Heart left ventricle (tissue), 16 donors: ENCODE measurements around the gene WNT6. TPM values are rescaled to one million over a fixed set of nuclear protein-coding genes. Genes with fewer than 3 reads are reported as not detected.

Experiments
- ATAC-seq, 4 donors: fragments of 200-7000 bp; cut with Tn5 transposase; one replicate each; pipeline ENCODE4 v1.9.1; 2020 to 2022; ENCODE audit warnings: moderate library complexity in 4 of 4, mild to moderate bottlenecking in 3 of 4, moderate number of reproducible peaks in 1 of 4
- DNase-seq, 5 donors: peaks; one replicate each; pipeline ENCODE4 v3.0.0-alpha.2; 2020
- H3K27ac ChIP-seq, 12 donors: fragments of 200-600 bp; sonication (generic) in 4 of 12; one replicate each; pipeline versions ENCODE4 v1.5.0 to v1.8.0; 2016 to 2022; ENCODE audit warnings: mild to moderate bottlenecking in 2 of 12
- H3K27me3 ChIP-seq, 9 donors: fragments of 200-600 bp; sonication (generic) in 2 of 9; one replicate each; pipeline versions ENCODE4 v1.5.1 to v1.8.0; 2016 to 2022; ENCODE audit warnings: mild to moderate bottlenecking in 3 of 9
- H3K36me3 ChIP-seq, 9 donors: fragments of 200-600 bp; sonication (generic) in 2 of 9; one replicate each; pipeline versions ENCODE4 v1.5.0 to v1.8.0; 2018 to 2022; ENCODE audit warnings: mild to moderate bottlenecking in 2 of 9
- H3K4me1 ChIP-seq, 12 donors: fragments of 200-600 bp; sonication (generic) in 4 of 12; one replicate each; pipeline versions ENCODE4 v1.5.0 to v1.8.0; 2016 to 2022; ENCODE audit warnings: mild to moderate bottlenecking in 3 of 12
- H3K4me3 ChIP-seq, 12 donors: fragments of 200-600 bp; sonication (generic) in 4 of 12; one replicate each; pipeline versions ENCODE4 v1.5.0 to v1.8.0; 2017 to 2022; ENCODE audit warnings: mild to moderate bottlenecking in 9 of 12, moderate library complexity in 4 of 12
- H3K9me3 ChIP-seq, 12 donors: fragments of 200-600 bp; sonication (generic) in 4 of 12; one replicate each; pipeline versions ENCODE4 v1.5.0 to v1.8.0; 2016 to 2022; ENCODE audit warnings: mild to moderate bottlenecking in 1 of 12
- POLR2A ChIP-seq, 2 donors: fragments of 450-650 bp; IDR thresholded peaks; one replicate each; pipeline ENCODE4 v1.6.1; 2017; ENCODE audit warnings: antibody characterized with exemption in 2 of 2, mild to moderate bottlenecking in 2 of 2, moderate library complexity in 2 of 2
- WGBS, 4 donors: extraction: QIAGEN DNeasy Blood & Tissue Kit in 2 of 4; methylation state at CpG; one replicate each; pipeline versions ENCODE4 v1.1.5 to v1.1.7; 2013 to 2018; 5-methylcytosine and 5-hydroxymethylcytosine counted together
- intact Hi-C, 10 donors: fragments of 100-400 bp; cut with DNase I; formaldehyde crosslinking; loops; one replicate each; pipeline versions ENCODE4 v1.11.1 to v1.14.2; 2022
- polyA plus RNA-seq, 2 donors: library from polyadenylated mRNA; stranded (reverse); fragments of 200-250 nt; gene quantifications; one replicate each; pipeline ENCODE4 v1.2.3, GENCODE V29; 2013
- total RNA-seq, 9 donors: library from RNA; depleted of rRNA in 2 of 9; stranded (reverse); fragments of >200 nt in 2 of 9; fragmentation: NEBNext Ultra II Directional in 3 of 9; extraction: Animal tissue kit (Norgen Biotek cat#: 25700) in 3 of 9; gene quantifications; one replicate each; pipeline versions ENCODE4 v1.1.0 to v1.2.4, GENCODE V29; 2016 to 2023
- TF ChIP-seq, protein P1 (sequence below), 12 donors: fragments of 200-600 bp; sonication (generic) in 4 of 12; IDR thresholded peaks; one replicate each; pipeline versions ENCODE4 v1.5.0 to v1.8.0; 2018 to 2022; ENCODE audit warnings: antibody characterized with exemption in 12 of 12, mild to moderate bottlenecking in 5 of 12
- donor health status: ischemic (EF 13 %, LVEDD 7.1; RV severe dilation, severe dysfunction).
- donor health status: healthy with polysubstance abuse.
- donor health status: DM: no; HTN: yes; CAD: no.
- donor health status: DM: no; HTN: no; CAD: no.
- donor health status: ischemic (EF 25% LVEDD 6.9; RV normal size, moderate dysfunction).
- donor health status: ischemic (EF 25% LVEDD 5.7; RV mildly dilated, moderate dysfunction).
- donor health status: healthy.
- donor health status: DM: yes; HTN: yes; CAD: no.
- donor health status: ischemic (EF 35%, LVEDD 5.7; RV mildly dilated, moderate dysfunction).
- donor health status: nonischemic (EF 11% LVEDD 7.7; RV severe dilation, severe dysfunction).
- donor health status: DM: yes; HTN: yes; CAD: no.
- donor health status: PGD.
- donor health status: ischemic (EF 29% LVEDD 5.4; RV normal size, mild dysfunction).
- donor health status: nonischemic (EF 23%, LVEDD 6.1; RV moderate dilation, normal function).

WNT6 gene
- total and polyA plus RNA-seq, 11 donors = 0.34 to 13.1 (median 1.00) TPM

DNA sequence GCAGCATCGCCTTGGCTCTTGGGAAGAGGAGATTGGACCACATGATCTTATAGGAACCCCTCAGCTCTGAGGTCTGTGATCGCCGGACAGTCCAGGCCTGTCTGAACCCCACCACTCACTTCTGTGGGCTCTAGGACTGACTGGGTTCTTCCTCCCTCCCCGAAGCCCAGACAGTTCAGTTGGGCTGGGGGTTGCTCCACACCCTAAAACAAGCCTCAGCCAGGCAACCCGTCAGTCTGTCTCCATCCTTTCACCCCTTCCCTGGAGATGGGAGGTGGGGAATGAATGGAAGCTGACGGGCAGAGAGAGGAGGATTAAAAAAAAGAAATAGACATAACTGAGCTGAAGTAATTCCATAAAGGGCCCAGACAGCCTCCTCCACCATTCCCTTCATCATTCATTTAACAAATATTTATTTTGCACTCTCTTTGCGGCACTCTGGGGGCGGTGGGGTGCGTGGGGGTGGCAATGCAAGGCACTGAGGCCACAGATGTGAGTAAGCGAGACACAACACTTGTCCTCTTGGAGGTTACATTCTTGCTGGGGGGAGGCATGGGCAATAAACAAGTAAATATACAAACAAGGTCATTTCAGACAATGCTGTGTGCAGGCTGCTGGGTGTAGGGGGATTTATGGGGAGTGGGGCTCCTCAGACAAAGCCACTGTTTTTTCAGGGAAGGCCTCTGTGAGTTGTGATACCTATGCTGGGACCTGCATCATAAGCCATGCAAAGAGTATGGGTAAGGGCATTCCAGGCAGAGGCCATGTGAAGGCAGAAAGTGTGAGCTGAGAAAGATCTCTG, 33.9 kb downstream of the WNT6 start:
- H3K4me1 ChIP-seq = peaks cover 0 to 40% (median 19%) of the 10 kb centered on the region in 12 donors
- H3K4me3 ChIP-seq = peak overlapping the region in 9 of 12 donors; percentile 22 to 53 (median 36)
- H3K36me3 ChIP-seq = no peaks in the 10 kb centered on the region
- peak overlapping the region in 1 of 12 donors; percentile 58 for H3K27ac ChIP-seq
- H3K9me3 ChIP-seq = no peaks in the 10 kb centered on the region
- H3K27me3 ChIP-seq = peaks cover 41 to 68% (median 59%) of the 10 kb centered on the region in 9 donors
- intact Hi-C loops = no loop called here
- ATAC-seq (no peak), DNase-seq (no peak)
- 32 to 47% (median 34%) methylated on average over 7 to 10 of the region's 10 CpGs for WGBS, 4 donors
- TF ChIP-seq POLR2A (IDR thresholded peaks at IDR 0.05) = no peak
- TF ChIP-seq, protein P1, sequence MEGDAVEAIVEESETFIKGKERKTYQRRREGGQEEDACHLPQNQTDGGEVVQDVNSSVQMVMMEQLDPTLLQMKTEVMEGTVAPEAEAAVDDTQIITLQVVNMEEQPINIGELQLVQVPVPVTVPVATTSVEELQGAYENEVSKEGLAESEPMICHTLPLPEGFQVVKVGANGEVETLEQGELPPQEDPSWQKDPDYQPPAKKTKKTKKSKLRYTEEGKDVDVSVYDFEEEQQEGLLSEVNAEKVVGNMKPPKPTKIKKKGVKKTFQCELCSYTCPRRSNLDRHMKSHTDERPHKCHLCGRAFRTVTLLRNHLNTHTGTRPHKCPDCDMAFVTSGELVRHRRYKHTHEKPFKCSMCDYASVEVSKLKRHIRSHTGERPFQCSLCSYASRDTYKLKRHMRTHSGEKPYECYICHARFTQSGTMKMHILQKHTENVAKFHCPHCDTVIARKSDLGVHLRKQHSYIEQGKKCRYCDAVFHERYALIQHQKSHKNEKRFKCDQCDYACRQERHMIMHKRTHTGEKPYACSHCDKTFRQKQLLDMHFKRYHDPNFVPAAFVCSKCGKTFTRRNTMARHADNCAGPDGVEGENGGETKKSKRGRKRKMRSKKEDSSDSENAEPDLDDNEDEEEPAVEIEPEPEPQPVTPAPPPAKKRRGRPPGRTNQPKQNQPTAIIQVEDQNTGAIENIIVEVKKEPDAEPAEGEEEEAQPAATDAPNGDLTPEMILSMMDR (IDR thresholded peaks at IDR 0.05) = no peak

DNA sequence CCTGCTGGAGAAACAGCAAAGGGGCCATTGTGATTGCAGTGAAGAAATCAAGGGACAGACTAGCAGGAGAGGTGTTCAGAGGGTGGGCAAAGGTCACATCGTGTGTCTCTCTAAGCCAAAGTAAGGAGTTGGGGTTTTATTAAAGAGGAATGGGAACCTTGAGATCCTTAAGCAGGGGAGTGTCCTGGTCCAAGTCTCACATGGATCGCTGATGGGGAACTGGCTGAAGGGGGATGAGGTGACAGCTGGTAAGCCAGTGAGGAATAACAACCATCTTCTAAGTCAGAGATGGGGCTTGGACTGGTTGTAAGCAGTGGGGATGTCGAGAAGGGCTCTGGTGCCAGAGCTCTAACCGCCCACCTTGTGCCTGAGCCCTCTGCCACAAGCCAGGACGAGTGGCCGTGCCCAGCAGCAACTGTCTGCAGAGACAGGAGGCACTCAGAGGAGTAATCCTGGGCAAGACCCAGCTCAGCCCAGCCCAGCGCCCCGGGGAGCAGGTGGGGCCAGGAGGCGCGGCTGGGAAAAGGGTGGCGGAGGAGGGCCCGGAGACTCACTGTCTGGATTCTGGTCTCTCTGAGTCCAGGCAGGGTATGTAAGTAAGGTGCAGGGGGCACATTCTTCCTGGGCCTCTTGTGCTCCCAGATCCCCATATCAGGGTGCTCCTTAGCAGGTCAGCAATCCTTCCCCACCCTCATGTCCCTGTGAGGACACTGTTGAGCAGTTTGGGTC, 34.7 kb downstream of the WNT6 start:
- Histone ChIP-seq H3K4me1 (peaks cover 0 to 42% (median 20%) of the 10 kb centered on the region in 12 donors), H3K4me3 (no peak overlapping the region), H3K36me3 (no peaks in the 10 kb centered on the region), H3K27ac (no peak overlapping the region), H3K9me3 (no peaks in the 10 kb centered on the region), H3K27me3 (peaks cover 42 to 76% (median 66%) of the 10 kb centered on the region in 9 donors)
- intact Hi-C loops = no loop called here
- ATAC-seq = no peak
- 38 to 46% (median 41%) methylated on average over 12 of the region's 12 CpGs for WGBS, 4 donors
- DNase-seq = no peak
- no peak for TF ChIP-seq POLR2A (IDR thresholded peaks at IDR 0.05)
- TF ChIP-seq, protein P1 (IDR thresholded peaks at IDR 0.05) = no peak

DNA sequence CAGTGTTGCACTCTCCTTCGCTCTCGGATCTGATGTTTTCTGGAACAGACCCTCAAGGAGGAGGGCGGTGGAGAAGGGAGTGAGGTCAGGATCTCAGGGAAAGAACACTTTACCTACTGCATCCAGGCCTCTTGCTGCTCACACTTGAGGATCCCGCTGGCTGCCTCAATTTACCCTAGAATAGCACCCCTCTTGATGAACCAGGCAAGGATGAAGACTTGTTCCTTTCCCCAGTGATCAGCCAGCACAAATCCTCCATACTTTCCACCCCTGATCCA, 35.2 kb downstream of the WNT6 start:
- TF ChIP-seq POLR2A (IDR thresholded peaks at IDR 0.05) = no peak
- TF ChIP-seq, protein P1 (IDR thresholded peaks at IDR 0.05) = no peak
- peaks cover 42 to 81% (median 71%) of the 10 kb centered on the region in 9 donors for H3K27me3 ChIP-seq
- intact Hi-C loops = loop anchor here in 4 of 10 donors (5.0 kb wide), 1 partner anchor 43 kb away; no protein-coding TSS in a partner anchor
- H3K9me3 ChIP-seq = no peaks in the 10 kb centered on the region
- ATAC-seq (no peak), DNase-seq (no peak)
- H3K4me1 ChIP-seq = peaks cover 0 to 42% (median 20%) of the 10 kb centered on the region in 12 donors
- no peak overlapping the region for H3K27ac ChIP-seq
- H3K36me3 ChIP-seq = no peaks in the 10 kb centered on the region
- H3K4me3 ChIP-seq = no peak overlapping the region
- 35 to 48% (median 40%) methylated on average over 4 of the region's 4 CpGs for WGBS, 4 donors

DNA sequence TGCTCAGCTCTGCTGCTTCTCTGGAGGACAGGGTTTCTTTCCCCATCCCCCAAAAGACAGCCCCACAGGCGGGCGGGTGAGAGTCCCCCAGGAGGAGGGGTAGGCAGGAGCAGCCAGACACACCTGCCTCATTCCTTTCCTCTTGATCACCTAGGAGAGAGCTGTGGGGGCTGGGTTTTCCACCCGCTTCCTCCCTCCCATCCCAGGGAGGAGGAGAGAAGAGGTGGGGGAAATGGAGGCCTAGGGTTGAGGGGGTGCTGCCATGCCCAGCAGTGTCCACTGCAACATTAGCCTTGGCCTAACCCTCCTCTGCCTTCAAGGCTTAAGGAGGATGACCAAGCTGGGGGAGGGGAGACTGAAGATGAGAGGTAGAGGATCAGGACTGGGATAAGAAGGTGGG, 35.7 kb downstream of the WNT6 start:
- Histone ChIP-seq H3K27ac (no peak overlapping the region), H3K4me1 (peaks cover 0 to 42% (median 20%) of the 10 kb centered on the region in 12 donors), H3K36me3 (no peaks in the 10 kb centered on the region), H3K4me3 (no peak overlapping the region), H3K27me3 (peaks cover 42 to 86% (median 76%) of the 10 kb centered on the region in 9 donors), H3K9me3 (no peaks in the 10 kb centered on the region)
- TF ChIP-seq, protein P1 (IDR thresholded peaks at IDR 0.05) = no peak
- TF ChIP-seq POLR2A (IDR thresholded peaks at IDR 0.05) = no peak
- intact Hi-C loops = loop anchor here in 4 of 10 donors (5.0 kb wide), 1 partner anchor 43 kb away; no protein-coding TSS in a partner anchor
- WGBS, 4 donors = 42 to 56% (median 52%) methylated on average over 3 of the region's 3 CpGs
- no peak for ATAC-seq
- DNase-seq = no peak
